PC-9 (cell line): ENCODE data around the gene GPS2. TPM values are rescaled to one million over a fixed set of nuclear protein-coding genes. Genes with fewer than 3 reads are reported as not detected.

Source experiments
- BruUV-seq: library from RNA; stranded (reverse); fragments of 400-500 nt; replicated peaks from 2 replicates; lab custom pipeline; 2021; lab: Mats Ljungman, UMichigan
- CTCF ChIA-PET: fragments of 300-600 bp; sonication (Branson Sonifier 250); formaldehyde crosslinking; loops from one replicate; lab custom pipeline; 2022; ENCODE audit warnings: antibody characterized with exemption; lab: Charles Lee
- POLR2A ChIA-PET: fragments of 300-600 bp; sonication (Branson Sonifier 250); formaldehyde crosslinking; loops from one replicate; lab custom pipeline; 2022; ENCODE audit warnings: antibody characterized with exemption; ENCODE audit not compliant: unreplicated experiment; lab: Charles Lee
- DNase-seq, 2 experiments: peaks; one replicate each; pipeline versions ENCODE4 v3.0.0 to v3.0.0-alpha.2; 2015 to 2022; ENCODE audit warnings: mixed read lengths in 1 of 2
- H2AFZ ChIP-seq: fragments of 200-600 bp; sonication (generic); 2 replicates; pipeline ENCODE4 v1.8.1; 2017; ENCODE audit warnings: antibody characterized with exemption
- H3F3A ChIP-seq: fragments of 200-600 bp; sonication (generic); 2 replicates; pipeline ENCODE4 v1.8.1; 2017; ENCODE audit warnings: antibody characterized with exemption, mild to moderate bottlenecking, low read depth; ENCODE audit not compliant: insufficient read depth
- H3K27ac ChIP-seq: fragments of 200-600 bp; sonication (generic); 2 replicates; pipeline ENCODE4 v1.6.1; 2016; ENCODE audit warnings: mixed run types
- H3K27me3 ChIP-seq: fragments of 200-600 bp; sonication (generic); 2 replicates; pipeline ENCODE4 v1.6.1; 2016; ENCODE audit warnings: low read depth, mixed run types; ENCODE audit not compliant: insufficient read depth
- H3K36me3 ChIP-seq: fragments of 200-600 bp; sonication (generic); 2 replicates; pipeline ENCODE4 v1.6.1; 2016; ENCODE audit warnings: low read depth, mixed run types
- H3K4me1 ChIP-seq: fragments of 200-600 bp; sonication (generic); replicated peaks from 2 replicates; pipeline ENCODE4 v1.6.1; 2016; ENCODE audit warnings: mixed run types; ENCODE audit not compliant: insufficient read depth
- H3K4me2 ChIP-seq: fragments of 200-600 bp; sonication (generic); 2 replicates; pipeline ENCODE4 v1.6.1; 2017; ENCODE audit warnings: mixed run types
- H3K4me3 ChIP-seq: fragments of 200-600 bp; sonication (generic); 2 replicates; pipeline ENCODE4 v1.6.1; 2016; ENCODE audit warnings: mixed run types
- H3K79me2 ChIP-seq: fragments of 200-600 bp; sonication (generic); 2 replicates; pipeline ENCODE4 v1.6.1; 2017; ENCODE audit warnings: low read depth, mixed run types
- H3K9me2 ChIP-seq: fragments of 200-600 bp; sonication (generic); 2 replicates; pipeline ENCODE4 v1.8.1; 2017; ENCODE audit warnings: mild to moderate bottlenecking; ENCODE audit not compliant: insufficient read depth
- H3K9me3 ChIP-seq: fragments of 200-600 bp; sonication (generic); 2 replicates; pipeline ENCODE4 v1.8.1; 2016; ENCODE audit warnings: low read depth; ENCODE audit not compliant: insufficient read depth
- H4K20me1 ChIP-seq: fragments of 200-600 bp; sonication (generic); 2 replicates; pipeline ENCODE4 v1.8.1; 2017; ENCODE audit not compliant: insufficient read depth
- EZH2 ChIP-seq: fragments of 200-600 bp; sonication (generic); IDR thresholded peaks from 2 replicates; pipeline ENCODE4 v1.8.0; 2017; ENCODE audit warnings: antibody characterized with exemption, low read depth
- intact Hi-C: fragments of 100-400 bp; cut with micrococcal nuclease; formaldehyde crosslinking; loops from one replicate; pipeline ENCODE4 v1.10.0; 2022; ENCODE audit not compliant: unreplicated experiment
- total RNA-seq: library from RNA; stranded (reverse); gene quantifications from 2 replicates; pipeline ENCODE4 v1.2.3, GENCODE V29; 2021
- TF ChIP-seq, protein P1 (sequence below): fragments of 200-600 bp; sonication (generic); conservative IDR thresholded peaks from 2 replicates; pipeline ENCODE4 v1.6.1; 2017; ENCODE audit warnings: mixed run types, antibody characterized with exemption, mild to moderate bottlenecking, moderate library complexity

The GPS2 gene
- total RNA-seq, 1 experiment from 2014 or later, result 61.3 TPM

DNA sequence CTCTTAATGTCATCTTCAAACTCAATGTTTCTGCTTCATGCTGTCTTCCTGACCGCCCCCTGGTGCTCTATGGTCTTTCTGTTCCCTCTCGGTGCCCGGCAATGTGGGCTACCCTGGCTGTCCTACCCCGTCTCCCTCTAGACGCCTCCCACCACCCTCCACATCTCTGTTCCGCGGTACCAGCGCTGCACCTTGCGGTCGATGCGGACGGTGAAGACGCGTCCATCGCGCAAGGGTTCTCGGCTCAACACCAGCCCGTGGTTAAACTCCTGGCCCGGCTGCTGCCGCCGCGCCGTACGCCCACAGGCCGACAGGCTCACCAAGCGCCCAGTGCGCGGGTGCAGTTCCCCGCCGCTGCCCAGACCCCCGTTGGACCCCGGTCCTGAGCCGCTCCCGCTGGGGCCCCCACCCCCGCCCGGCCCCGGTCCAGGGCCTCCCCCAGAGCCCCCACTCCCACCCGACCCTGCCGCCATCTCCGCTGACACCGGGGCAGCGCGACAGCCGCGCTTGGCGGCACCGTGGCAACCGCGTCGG is 13.7 kb upstream of the GPS2 start, which contains the start of gene NEURL4:
Gene NEURL4, minus strand, starts transcription at position 496 of the 534 bp plus-strand sequence. Its CDS starts 23 bp downstream, at position 473.
- Histone ChIP-seq H2AFZ (peak within 1 kb of the TSS; percentile 90), H3K79me2 (peaks cover 25% of the 10 kb centered on the region), H3K4me1 (peaks cover 16% of the 10 kb centered on the region), H3K4me2 (peak within 1 kb of the TSS; percentile 96), H3F3A (peaks cover 9% of the 10 kb centered on the region; the same call in 1 of the 2 replicates), H3K27ac (peak within 1 kb of the TSS; percentile 67), H3K9me2 (no peaks in the 10 kb centered on the region), H3K9me3 (no peaks in the 10 kb centered on the region), H4K20me1 (no peaks in the 10 kb centered on the region), H3K36me3 (no peaks in the 10 kb centered on the region), H3K27me3 (no peaks in the 10 kb centered on the region), H3K4me3 (peak within 1 kb of the TSS; percentile 100)
- intact Hi-C loops, result loop anchor here (2.0 kb wide), 1 partner anchor 20 kb away; no protein-coding TSS in a partner anchor
- no peak for TF ChIP-seq EZH2
- TF ChIP-seq, protein P1, sequence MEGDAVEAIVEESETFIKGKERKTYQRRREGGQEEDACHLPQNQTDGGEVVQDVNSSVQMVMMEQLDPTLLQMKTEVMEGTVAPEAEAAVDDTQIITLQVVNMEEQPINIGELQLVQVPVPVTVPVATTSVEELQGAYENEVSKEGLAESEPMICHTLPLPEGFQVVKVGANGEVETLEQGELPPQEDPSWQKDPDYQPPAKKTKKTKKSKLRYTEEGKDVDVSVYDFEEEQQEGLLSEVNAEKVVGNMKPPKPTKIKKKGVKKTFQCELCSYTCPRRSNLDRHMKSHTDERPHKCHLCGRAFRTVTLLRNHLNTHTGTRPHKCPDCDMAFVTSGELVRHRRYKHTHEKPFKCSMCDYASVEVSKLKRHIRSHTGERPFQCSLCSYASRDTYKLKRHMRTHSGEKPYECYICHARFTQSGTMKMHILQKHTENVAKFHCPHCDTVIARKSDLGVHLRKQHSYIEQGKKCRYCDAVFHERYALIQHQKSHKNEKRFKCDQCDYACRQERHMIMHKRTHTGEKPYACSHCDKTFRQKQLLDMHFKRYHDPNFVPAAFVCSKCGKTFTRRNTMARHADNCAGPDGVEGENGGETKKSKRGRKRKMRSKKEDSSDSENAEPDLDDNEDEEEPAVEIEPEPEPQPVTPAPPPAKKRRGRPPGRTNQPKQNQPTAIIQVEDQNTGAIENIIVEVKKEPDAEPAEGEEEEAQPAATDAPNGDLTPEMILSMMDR, result no peak
- no TSS peak for BruUV-seq
- ChIA-PET POLR2A (interaction anchor here (0.6 to 1.1 kb wide), 6 partner anchors 9 to 555 kb away, joined by 3 to 9 read pairs (median 4); partner anchors contain the start of genes SENP3, TMEM256 and WRAP53), CTCF (interaction anchor here (0.5 to 1.3 kb wide), 3 partner anchors 13 to 678 kb away, joined by 6 to 11 read pairs (median 6); no protein-coding TSS in a partner anchor)
- DNase-seq, result no peak

DNA sequence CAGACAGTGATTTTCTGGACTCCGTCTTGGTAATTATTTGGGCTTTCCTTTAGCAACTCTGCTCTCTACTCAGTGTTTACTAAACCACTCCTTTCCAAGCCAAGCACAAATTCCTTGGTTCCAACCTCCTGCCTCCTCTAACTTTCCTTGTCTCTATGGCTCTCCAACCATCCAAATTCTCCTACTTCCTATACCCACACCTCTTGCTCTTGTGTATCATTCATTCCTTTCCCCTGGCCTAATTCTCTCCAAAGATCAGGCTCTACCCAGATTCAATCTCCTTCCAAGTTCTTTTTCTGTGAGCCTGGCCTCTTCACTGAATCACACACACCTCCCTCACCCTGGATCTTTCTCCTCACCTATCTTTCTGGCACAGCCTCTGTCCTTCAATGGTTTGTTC is 12.8 kb upstream of the GPS2 start:
- POLR2A ChIA-PET, result no interaction called here
- DNase-seq, result no peak
- no peak overlapping the region for H3K27ac ChIP-seq

DNA sequence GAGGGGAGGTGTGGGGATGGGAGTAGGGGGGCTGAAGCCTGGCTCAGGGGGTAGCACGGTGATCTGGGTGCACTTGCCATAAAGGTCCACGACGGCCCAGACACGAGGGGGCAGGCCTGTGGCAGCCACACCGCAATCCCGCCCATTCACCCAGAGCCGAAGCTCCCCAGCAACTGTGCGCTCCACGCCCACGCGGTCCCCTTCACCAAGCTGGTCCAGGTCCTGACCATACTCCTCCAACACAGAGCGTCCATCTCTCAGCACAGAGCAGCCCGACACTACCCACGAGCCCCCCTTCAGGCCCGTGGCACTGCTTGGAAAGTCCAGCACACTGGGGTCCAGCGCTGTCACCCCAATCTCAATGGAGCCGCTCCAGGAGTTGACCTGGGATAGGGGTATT is 12.3 kb upstream of the GPS2 start:
- intact Hi-C loops, result no loop called here
- no peak for TF ChIP-seq EZH2
- TF ChIP-seq, protein P1, result no peak
- BruUV-seq, result no TSS peak
- H3K27ac ChIP-seq, result no peak overlapping the region
- no peaks in the 10 kb centered on the region for H3K9me2 ChIP-seq
- DNase-seq, result no peak
- peaks cover 4% of the 10 kb centered on the region; the same call in 1 of the 2 replicates for H3K36me3 ChIP-seq
- H3K4me1 ChIP-seq, result peaks cover 16% of the 10 kb centered on the region
- peaks cover 12% of the 10 kb centered on the region; the same call in 1 of the 2 replicates for H3F3A ChIP-seq
- no peaks in the 10 kb centered on the region for H4K20me1 ChIP-seq
- peak overlapping the region; percentile 100; the same call in 1 of the 2 replicates for H3K4me3 ChIP-seq
- peak overlapping the region; percentile 96 for H3K4me2 ChIP-seq
- H3K79me2 ChIP-seq, result peaks cover 25% of the 10 kb centered on the region
- no peaks in the 10 kb centered on the region for H3K9me3 ChIP-seq
- ChIA-PET CTCF (no interaction called here), POLR2A (no interaction called here)
- no peaks in the 10 kb centered on the region for H3K27me3 ChIP-seq
- no peak overlapping the region for H2AFZ ChIP-seq

More for the DNA sequence above, 12.8 kb upstream of the GPS2 start:
- TF ChIP-seq, protein P1, result no peak
- TF ChIP-seq EZH2, result no peak
- Histone ChIP-seq H2AFZ (no peak overlapping the region), H4K20me1 (no peaks in the 10 kb centered on the region), H3K4me1 (peaks cover 16% of the 10 kb centered on the region), H3K4me3 (peak overlapping the region; percentile 100), H3K79me2 (peaks cover 25% of the 10 kb centered on the region), H3K4me2 (peak overlapping the region; percentile 96), H3K27me3 (no peaks in the 10 kb centered on the region), H3K9me3 (no peaks in the 10 kb centered on the region), H3K36me3 (peaks cover 4% of the 10 kb centered on the region; the same call in 1 of the 2 replicates), H3K9me2 (no peaks in the 10 kb centered on the region), H3F3A (peaks cover 12% of the 10 kb centered on the region; the same call in 1 of the 2 replicates)
- CTCF ChIA-PET, result no interaction called here
- no TSS peak for BruUV-seq
- intact Hi-C loops, result loop anchor here (2.0 kb wide), 1 partner anchor 19 kb away; no protein-coding TSS in a partner anchor
